Glomerular endothelial cell (primary cell): ENCODE results near the gene ZBTB11. TPM values are rescaled to one million over a fixed set of nuclear protein-coding genes. Genes with fewer than 3 reads are reported as not detected.
"Not testable (repeated sequence)": the region's sequence is repeated elsewhere in the genome, so short reads cannot be mapped to it uniquely, and the experiment has no call there.

Source experiments
- DNase-seq: peaks from one replicate; pipeline ENCODE4 v3.0.0-alpha.2; 2011; ENCODE audit warnings: low read depth, low spot score; ENCODE audit errors: extremely low read depth
- total RNA-seq: library from RNA; depleted of rRNA; stranded (reverse); fragments of >200 nt; gene quantifications from 2 replicates; pipeline ENCODE4 v1.2.3, GENCODE V29; 2015

The ZBTB11 gene
- total RNA-seq, 1 donor from 2014 or later, result 15.9 TPM

- not testable (repeated sequence) for DNase-seq
These were observed 16.6 kb upstream of the ZBTB11 start for GRCh38 chr3:101693540-101693939.

GRCh38 chr3:101691685-101692671 lies 15.0 kb upstream of the ZBTB11 start:
- DNase-seq, result not testable (repeated sequence)

GRCh38 chr3:101690972-101691371 lies 14.0 kb upstream of the ZBTB11 start:
- DNase-seq, result no peak

GRCh38 chr3:101689286-101689685 lies 12.4 kb upstream of the ZBTB11 start:
- no peak for DNase-seq

GRCh38 chr3:101687142-101687931 lies 10.4 kb upstream of the ZBTB11 start:
- DNase-seq, result no peak

GRCh38 chr3:101685870-101686307 lies 9.0 kb upstream of the ZBTB11 start:
- no peak for DNase-seq

GRCh38 chr3:101685050-101685400 lies 8.1 kb upstream of the ZBTB11 start:
- no peak for DNase-seq

- no peak for DNase-seq
These were observed 3.5 kb upstream of the ZBTB11 start for GRCh38 chr3:101680466-101680865.

GRCh38 chr3:101678837-101679236 lies 1.9 kb upstream of the ZBTB11 start:
- not testable (repeated sequence) for DNase-seq

GRCh38 chr3:101677436-101678286 lies 729 bp upstream of the ZBTB11 start:
- DNase-seq, result no peak

- DNase-seq, result no peak
These were observed 642 bp downstream of the ZBTB11 start for GRCh38 chr3:101676216-101676764.

- no peak for DNase-seq
These were observed 1.2 kb downstream of the ZBTB11 start for GRCh38 chr3:101675709-101676215.

- no peak for DNase-seq
These were observed 2.4 kb downstream of the ZBTB11 start for GRCh38 chr3:101674518-101674917.

GRCh38 chr3:101673953-101674352 lies 3.0 kb downstream of the ZBTB11 start:
- DNase-seq, result no peak

GRCh38 chr3:101671014-101671413 lies 5.9 kb downstream of the ZBTB11 start:
- DNase-seq, result no peak

GRCh38 chr3:101667844-101668243 lies 9.1 kb downstream of the ZBTB11 start:
- DNase-seq, result no peak

- no peak for DNase-seq
These were observed 9.6 kb downstream of the ZBTB11 start for GRCh38 chr3:101667331-101667730.

- DNase-seq, result no peak
These were observed 11.1 kb downstream of the ZBTB11 start for GRCh38 chr3:101665851-101666250.

- DNase-seq, result no peak
These were observed 11.6 kb downstream of the ZBTB11 start for GRCh38 chr3:101665357-101665756.

GRCh38 chr3:101660714-101661113 lies 16.2 kb downstream of the ZBTB11 start:
- DNase-seq, result no peak
